ENCODE data around the gene KIFC1. TPM values are rescaled to one million over a fixed set of nuclear protein-coding genes. Genes with fewer than 3 reads are reported as not detected.

KIFC1 gene
- total RNA-seq, 1 donor from 2014 or later, result not detected

GRCh38 chr6:33434961-33435360 is 43.3 kb downstream of the KIFC1 start:
- intact Hi-C loops (cut with DNase I), result no loop called here
- Histone ChIP-seq H3K36me3 (peaks cover 43% of the 10 kb centered on the region in 2 donors), H3K27ac (no peak overlapping the region), H3K9me3 (no peaks in the 10 kb centered on the region), H3K4me1 (peaks cover 4% of the 10 kb centered on the region in 2 donors), H3K4me3 (no peak overlapping the region), H3K27me3 (no peaks in the 10 kb centered on the region)
- no peak for TF ChIP-seq CTCF (IDR thresholded peaks at IDR 0.05)
- no peak for DNase-seq (ENCODE audit: low spot score in 2 of 2)

- intact Hi-C loops (cut with DNase I), result no loop called here
- Histone ChIP-seq H3K9me3 (no peaks in the 10 kb centered on the region), H3K4me1 (peaks cover 4% of the 10 kb centered on the region in 2 donors), H3K4me3 (no peak overlapping the region), H3K27me3 (no peaks in the 10 kb centered on the region), H3K36me3 (peaks cover 56 to 58% of the 10 kb centered on the region in 2 donors), H3K27ac (no peak overlapping the region)
- no peak for TF ChIP-seq CTCF (IDR thresholded peaks at IDR 0.05)
- DNase-seq (ENCODE audit: low spot score in 2 of 2), result no peak
These were observed 46.0 kb downstream of the KIFC1 start for GRCh38 chr6:33437666-33438065.

GRCh38 chr6:33438978-33439594 is 47.5 kb downstream of the KIFC1 start:
- Histone ChIP-seq H3K9me3 (no peaks in the 10 kb centered on the region), H3K36me3 (peaks cover 67 to 69% of the 10 kb centered on the region in 2 donors), H3K4me3 (no peak overlapping the region), H3K4me1 (peaks cover 0 to under 1% of the 10 kb centered on the region in 2 donors), H3K27me3 (no peaks in the 10 kb centered on the region), H3K27ac (no peak overlapping the region)
- DNase-seq (ENCODE audit: low spot score in 2 of 2), result no peak
- intact Hi-C loops (cut with DNase I), result no loop called here
- no peak for TF ChIP-seq CTCF (IDR thresholded peaks at IDR 0.05)

- H3K9me3 ChIP-seq, result no peaks in the 10 kb centered on the region
- H3K27me3 ChIP-seq, result no peaks in the 10 kb centered on the region
- no peak for TF ChIP-seq CTCF (IDR thresholded peaks at IDR 0.05)
- no peak for DNase-seq (ENCODE audit: low spot score in 2 of 2)
- H3K27ac ChIP-seq, result no peak overlapping the region
- H3K4me1 ChIP-seq, result no peaks in the 10 kb centered on the region
- no peak overlapping the region for H3K4me3 ChIP-seq
- peaks cover 69 to 76% of the 10 kb centered on the region in 2 donors for H3K36me3 ChIP-seq
- intact Hi-C loops (cut with DNase I), result no loop called here
These were observed 48.5 kb downstream of the KIFC1 start for GRCh38 chr6:33439956-33440648.

- H3K4me3 ChIP-seq, result no peak overlapping the region
- TF ChIP-seq CTCF (IDR thresholded peaks at IDR 0.05), result no peak
- no peak for DNase-seq (ENCODE audit: low spot score in 2 of 2)
- no peaks in the 10 kb centered on the region for H3K9me3 ChIP-seq
- H3K36me3 ChIP-seq, result peaks cover 62 to 71% of the 10 kb centered on the region in 2 donors
- no peaks in the 10 kb centered on the region for H3K27me3 ChIP-seq
- no peaks in the 10 kb centered on the region for H3K4me1 ChIP-seq
- no peak overlapping the region for H3K27ac ChIP-seq
- intact Hi-C loops (cut with DNase I), result no loop called here
These were observed 49.2 kb downstream of the KIFC1 start for GRCh38 chr6:33440649-33441309.
